DND-41 (cell line): Measurements from ENCODE around the gene PTPRD.

ENCODE experiments used
- CTCF ChIP-seq: IDR thresholded peaks from 2 replicates; pipeline ENCODE4 v1.5.1; 2012; ENCODE audit warnings: borderline replicate concordance, low read length, moderate library complexity, mild to moderate bottlenecking; ENCODE audit not compliant: poor library complexity, severe bottlenecking; ENCODE audit errors: extremely low read depth
- EZH2 ChIP-seq: IDR thresholded peaks from 3 replicates; pipeline ENCODE4 v1.6.1; 2012; ENCODE audit warnings: borderline replicate concordance, low read depth, mild to moderate bottlenecking, moderate library complexity, low read length, inconsistent platforms; ENCODE audit not compliant: severe bottlenecking

- TF ChIP-seq CTCF (no peak), EZH2 (no peak)
These were observed 2308.1 kb downstream of the PTPRD start for GRCh38 chr9:8304720-8305119.
